ENCODE measurements around the gene TGFBR3. TPM values are rescaled to one million over a fixed set of nuclear protein-coding genes. Genes with fewer than 3 reads are reported as not detected.
A peak's percentile ranks its signal among the peaks of the same experiment; 100 is the strongest.

TGFBR3 gene
- total and polyA plus RNA-seq, 9 of the 15 experiments (the other 6 are each of a cell fraction or from before 2014, with no cell fraction given), result 3.6 to 32.4 (median 15.6) TPM

DNA sequence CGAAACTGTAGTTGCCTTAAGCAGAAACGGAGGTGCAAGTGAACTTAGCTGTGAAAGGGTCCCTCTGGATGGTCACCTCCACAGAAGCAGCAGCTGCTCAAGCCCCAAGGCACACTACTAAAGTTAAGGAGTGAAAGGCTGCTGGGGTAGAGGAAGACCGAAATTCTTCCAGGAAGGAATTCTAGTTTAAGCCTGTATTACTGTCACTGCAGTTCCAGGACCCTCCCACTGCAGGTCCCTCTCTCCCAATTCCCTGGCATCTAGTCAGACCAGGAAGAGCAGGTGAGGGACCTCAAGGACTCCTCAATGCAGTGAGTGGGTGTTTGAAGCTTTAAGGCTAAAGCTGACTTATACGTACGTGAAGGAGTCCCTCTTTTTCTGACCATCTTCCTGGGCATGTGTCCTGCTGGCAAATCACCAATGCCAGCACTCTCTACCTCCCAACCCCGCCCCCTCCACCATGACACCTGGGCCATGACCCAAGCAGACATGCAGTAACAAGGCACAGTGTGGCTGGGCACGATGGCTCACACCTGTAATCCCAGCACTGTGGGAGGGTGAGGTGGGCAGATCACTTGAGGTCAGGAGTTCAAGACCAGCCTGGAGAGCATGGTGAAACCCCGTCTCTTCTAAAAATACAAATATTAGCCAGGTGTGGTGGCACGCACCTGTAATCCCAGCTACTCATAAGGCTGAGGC is 57.2 kb downstream of the TGFBR3 start:
- intact Hi-C loops (cut with micrococcal nuclease), result no loop called here
- ChIA-PET POLR2A (interaction anchor here (0.6 kb wide), 1 partner anchor 1963 kb away, joined by 3 read pairs; no protein-coding TSS in a partner anchor), CTCF (ENCODE audit: low intra/inter-chr PET ratio) (no interaction called here)
- in situ Hi-C loops (cut with MboI), result no loop called here
- Histone ChIP-seq H3K79me2 (ENCODE audit: control insufficient read depth, insufficient read depth, low read length) (0 out of 3 replicates have a peak, but pooled peaks cover 4% of the 10 kb centered on the region), H4K20me1 (replicated peaks; ENCODE audit: control insufficient read depth, insufficient read depth, low read length) (peaks cover 5% of the 10 kb centered on the region), H3K9ac (ENCODE audit: insufficient read depth in 1 of 2, low read depth in 2 of 2, low read length in 2 of 2) (no peak overlapping the region; a peak in 1 of 4 replicates), H3K4me2 (ENCODE audit: insufficient read depth, low read length) (no peak overlapping the region), H3K9me1 (ENCODE audit: control insufficient read depth, insufficient read depth, low read length) (peaks cover 4% of the 10 kb centered on the region), H3K4me3 (no peak overlapping the region), H3K36me3 (ENCODE audit: control insufficient read depth, insufficient read depth, low read length) (no peaks in the 10 kb centered on the region; the same call in 2 of the 3 replicates), H3K27me3 (ENCODE audit: control insufficient read depth in 2 of 2, insufficient read depth in 2 of 2, low read length in 2 of 2) (no peaks in the 10 kb centered on the region), H3K4me1 (replicated peaks in 1 of 2; ENCODE audit: control insufficient read depth in 2 of 2, insufficient read depth in 2 of 2, low read length in 2 of 2) (no peaks in the 10 kb centered on the region; a peak in 1 of 5 replicates), H3K9me3 (replicated peaks; ENCODE audit: control insufficient read depth, insufficient read depth, low read depth, low read length) (no peaks in the 10 kb centered on the region), H2AFZ (ENCODE audit: low read depth, low read length) (no peak overlapping the region), H3K27ac (ENCODE audit: extremely low read depth, low read depth, low read length) (no peak overlapping the region)
- WGBS (ENCODE audit: insufficient coverage, low coverage, missing lambda C conversion rate), result 60% methylated on average over 9 of the region's 9 CpGs
- no TSS peak for BruUV-seq (replicated peaks)
- ATAC-seq, result peak; percentile 32; the same call in 2 of the 3 replicates
- DNase-seq (ENCODE audit: extremely low read depth in 1 of 4, low spot score in 3 of 4), result no peak
- FAIRE-seq, result no peak
- TF ChIP-seq TFAM (CRISPR knock-in tag; conservative IDR thresholded peaks at IDR 0.05) (no peak), ILK (tag; IDR thresholded peaks at IDR 0.05; ENCODE audit: borderline replicate concordance, low read depth) (no peak), CCNT2 (IDR thresholded peaks at IDR 0.05; ENCODE audit: borderline replicate concordance, extremely low read depth, insufficient read length, low read depth, low read length) (no peak), RBM25 (IDR thresholded peaks at IDR 0.05; ENCODE audit: low read depth, low read length, severe bottlenecking) (no peak), NFXL1 (CRISPR knock-in tag; IDR thresholded peaks at IDR 0.05) (no peak), ETV5 (CRISPR knock-in tag; IDR thresholded peaks at IDR 0.05; ENCODE audit: low read depth) (no peak), THRA (IDR thresholded peaks at IDR 0.05) (no peak), HSF4 (CRISPR knock-in tag; IDR thresholded peaks at IDR 0.05; ENCODE audit: borderline replicate concordance) (no peak), MAFG (tag; conservative IDR thresholded peaks at IDR 0.05) (no peak), TCF15 (CRISPR knock-in tag; IDR thresholded peaks at IDR 0.05) (no peak), SMARCB1 (IDR thresholded peaks at IDR 0.05; ENCODE audit: insufficient read length, low read depth) (no peak), ZNF75A (CRISPR knock-in tag; IDR thresholded peaks at IDR 0.05) (no peak)
- TF ChIP-seq, protein P1, sequence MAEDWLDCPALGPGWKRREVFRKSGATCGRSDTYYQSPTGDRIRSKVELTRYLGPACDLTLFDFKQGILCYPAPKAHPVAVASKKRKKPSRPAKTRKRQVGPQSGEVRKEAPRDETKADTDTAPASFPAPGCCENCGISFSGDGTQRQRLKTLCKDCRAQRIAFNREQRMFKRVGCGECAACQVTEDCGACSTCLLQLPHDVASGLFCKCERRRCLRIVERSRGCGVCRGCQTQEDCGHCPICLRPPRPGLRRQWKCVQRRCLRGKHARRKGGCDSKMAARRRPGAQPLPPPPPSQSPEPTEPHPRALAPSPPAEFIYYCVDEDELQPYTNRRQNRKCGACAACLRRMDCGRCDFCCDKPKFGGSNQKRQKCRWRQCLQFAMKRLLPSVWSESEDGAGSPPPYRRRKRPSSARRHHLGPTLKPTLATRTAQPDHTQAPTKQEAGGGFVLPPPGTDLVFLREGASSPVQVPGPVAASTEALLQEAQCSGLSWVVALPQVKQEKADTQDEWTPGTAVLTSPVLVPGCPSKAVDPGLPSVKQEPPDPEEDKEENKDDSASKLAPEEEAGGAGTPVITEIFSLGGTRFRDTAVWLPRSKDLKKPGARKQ (CRISPR knock-in tag; IDR thresholded peaks at IDR 0.05), result no peak
- TF ChIP-seq, protein P2, sequence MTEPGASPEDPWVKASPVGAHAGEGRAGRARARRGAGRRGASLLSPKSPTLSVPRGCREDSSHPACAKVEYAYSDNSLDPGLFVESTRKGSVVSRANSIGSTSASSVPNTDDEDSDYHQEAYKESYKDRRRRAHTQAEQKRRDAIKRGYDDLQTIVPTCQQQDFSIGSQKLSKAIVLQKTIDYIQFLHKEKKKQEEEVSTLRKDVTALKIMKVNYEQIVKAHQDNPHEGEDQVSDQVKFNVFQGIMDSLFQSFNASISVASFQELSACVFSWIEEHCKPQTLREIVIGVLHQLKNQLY (CRISPR knock-in tag; conservative IDR thresholded peaks at IDR 0.05), result no peak
